KMS-11 (cell line): ENCODE data around the gene COG4.

Experiments
- H2AFZ ChIP-seq: fragments of 200-600 bp; sonication (generic); 2 replicates; pipeline ENCODE4 v1.6.1; 2016; ENCODE audit warnings: antibody characterized with exemption, mixed run types, low read depth
- H3K27ac ChIP-seq: fragments of 200-600 bp; sonication (generic); 2 replicates; pipeline ENCODE4 v1.6.1; 2016; ENCODE audit warnings: mild to moderate bottlenecking, mixed run types
- H3K27me3 ChIP-seq: fragments of 200-600 bp; sonication (generic); 2 replicates; pipeline ENCODE4 v1.6.1; 2017; ENCODE audit warnings: mild to moderate bottlenecking, low read depth, mixed run types, moderate library complexity; ENCODE audit not compliant: insufficient read depth
- H3K36me3 ChIP-seq: fragments of 200-600 bp; sonication (generic); 2 replicates; pipeline ENCODE4 v1.6.1; 2017; ENCODE audit warnings: mild to moderate bottlenecking, mixed run types; ENCODE audit not compliant: insufficient read depth
- H3K4me1 ChIP-seq: fragments of 200-600 bp; sonication (generic); 2 replicates; pipeline ENCODE4 v1.6.1; 2016; ENCODE audit warnings: mild to moderate bottlenecking, low read depth, mixed run types; ENCODE audit not compliant: poor library complexity, severe bottlenecking
- H3K4me2 ChIP-seq: fragments of 200-600 bp; sonication (generic); 2 replicates; pipeline ENCODE4 v1.7.0; 2016; ENCODE audit warnings: mild to moderate bottlenecking, mixed run types
- H3K4me3 ChIP-seq: fragments of 200-600 bp; sonication (generic); IDR thresholded peaks from 2 replicates; pipeline ENCODE4 v1.6.1; 2017; ENCODE audit warnings: low read depth, low read length, mixed read lengths; ENCODE audit not compliant: insufficient read depth
- H3K79me2 ChIP-seq: fragments of 200-600 bp; sonication (generic); 2 replicates; pipeline ENCODE4 v1.6.1; 2016; ENCODE audit warnings: low read depth, mixed run types; ENCODE audit not compliant: insufficient read depth
- H3K9ac ChIP-seq: fragments of 200-600 bp; sonication (generic); 2 replicates; pipeline ENCODE4 v1.6.1; 2016; ENCODE audit warnings: mild to moderate bottlenecking, mixed run types
- H4K20me1 ChIP-seq: fragments of 200-600 bp; sonication (generic); 2 replicates; pipeline ENCODE4 v1.6.1; 2016; ENCODE audit warnings: mild to moderate bottlenecking, mixed run types; ENCODE audit not compliant: insufficient read depth
- TF ChIP-seq, protein P1 (sequence below): fragments of 200-600 bp; sonication (generic); conservative IDR thresholded peaks from 2 replicates; pipeline ENCODE4 v1.6.1; 2017; ENCODE audit warnings: low read depth, mild to moderate bottlenecking, antibody characterized with exemption, low read length, moderate library complexity, mixed read lengths

Gene COG4

DNA sequence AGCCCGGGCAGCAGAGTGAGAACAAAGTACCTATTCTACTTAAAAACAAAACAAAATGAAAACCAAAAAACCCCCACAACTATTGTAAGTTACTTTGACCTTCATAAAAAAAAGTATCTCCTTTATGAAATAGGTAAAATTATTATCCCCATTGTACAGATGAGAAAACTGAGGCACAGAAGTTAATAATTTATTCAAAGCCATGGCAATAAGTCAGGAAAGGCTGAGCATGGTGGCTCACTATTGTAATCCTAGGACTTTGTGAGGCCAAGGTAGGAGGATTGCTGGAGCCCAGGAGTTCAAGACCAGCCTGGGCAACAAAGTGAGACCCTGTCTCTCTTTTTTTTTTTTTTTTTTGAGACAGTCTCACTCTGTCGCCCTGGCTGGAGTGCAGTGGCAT is 38.5 kb downstream of the COG4 start:
- TF ChIP-seq, protein P1, sequence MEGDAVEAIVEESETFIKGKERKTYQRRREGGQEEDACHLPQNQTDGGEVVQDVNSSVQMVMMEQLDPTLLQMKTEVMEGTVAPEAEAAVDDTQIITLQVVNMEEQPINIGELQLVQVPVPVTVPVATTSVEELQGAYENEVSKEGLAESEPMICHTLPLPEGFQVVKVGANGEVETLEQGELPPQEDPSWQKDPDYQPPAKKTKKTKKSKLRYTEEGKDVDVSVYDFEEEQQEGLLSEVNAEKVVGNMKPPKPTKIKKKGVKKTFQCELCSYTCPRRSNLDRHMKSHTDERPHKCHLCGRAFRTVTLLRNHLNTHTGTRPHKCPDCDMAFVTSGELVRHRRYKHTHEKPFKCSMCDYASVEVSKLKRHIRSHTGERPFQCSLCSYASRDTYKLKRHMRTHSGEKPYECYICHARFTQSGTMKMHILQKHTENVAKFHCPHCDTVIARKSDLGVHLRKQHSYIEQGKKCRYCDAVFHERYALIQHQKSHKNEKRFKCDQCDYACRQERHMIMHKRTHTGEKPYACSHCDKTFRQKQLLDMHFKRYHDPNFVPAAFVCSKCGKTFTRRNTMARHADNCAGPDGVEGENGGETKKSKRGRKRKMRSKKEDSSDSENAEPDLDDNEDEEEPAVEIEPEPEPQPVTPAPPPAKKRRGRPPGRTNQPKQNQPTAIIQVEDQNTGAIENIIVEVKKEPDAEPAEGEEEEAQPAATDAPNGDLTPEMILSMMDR: no peak
- H3K4me3 ChIP-seq: no peak overlapping the region
- no peaks in the 10 kb centered on the region for H4K20me1 ChIP-seq
- peaks cover 18% of the 10 kb centered on the region for H3K4me1 ChIP-seq
- H3K4me2 ChIP-seq: no peak overlapping the region
- no peaks in the 10 kb centered on the region for H3K79me2 ChIP-seq
- no peaks in the 10 kb centered on the region for H3K27me3 ChIP-seq
- H2AFZ ChIP-seq: no peak overlapping the region
- no peak overlapping the region for H3K9ac ChIP-seq
- no peaks in the 10 kb centered on the region for H3K36me3 ChIP-seq
- H3K27ac ChIP-seq: no peak overlapping the region

DNA sequence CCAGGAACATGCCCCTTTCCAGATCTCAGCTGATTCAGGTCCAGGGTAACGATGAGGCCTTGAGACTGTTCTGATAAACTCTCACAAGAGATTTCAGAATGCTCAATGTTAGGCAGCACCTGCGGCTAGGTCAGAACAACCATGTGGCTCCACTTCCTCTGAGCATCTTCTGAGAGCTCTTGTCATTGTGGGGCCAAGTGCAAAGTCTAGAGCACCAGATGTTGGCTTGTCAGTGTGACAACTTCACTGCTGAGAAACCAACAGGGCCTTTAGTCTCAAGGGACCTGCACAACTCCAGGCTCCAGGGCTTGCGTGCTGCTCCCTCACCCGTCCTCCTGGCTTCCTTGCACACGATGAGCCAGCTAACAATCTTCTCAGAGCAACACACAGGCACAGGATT is 39.9 kb downstream of the COG4 start:
- Histone ChIP-seq H3K4me2 (no peak overlapping the region; the same call in 1 of the 2 replicates), H3K36me3 (no peaks in the 10 kb centered on the region), H2AFZ (no peak overlapping the region), H3K4me3 (no peak overlapping the region), H3K79me2 (no peaks in the 10 kb centered on the region), H3K27me3 (no peaks in the 10 kb centered on the region), H3K27ac (no peak overlapping the region; the same call in 1 of the 2 replicates), H3K9ac (no peak overlapping the region), H4K20me1 (no peaks in the 10 kb centered on the region), H3K4me1 (peaks cover 21% of the 10 kb centered on the region)
- TF ChIP-seq, protein P1: no peak

DNA sequence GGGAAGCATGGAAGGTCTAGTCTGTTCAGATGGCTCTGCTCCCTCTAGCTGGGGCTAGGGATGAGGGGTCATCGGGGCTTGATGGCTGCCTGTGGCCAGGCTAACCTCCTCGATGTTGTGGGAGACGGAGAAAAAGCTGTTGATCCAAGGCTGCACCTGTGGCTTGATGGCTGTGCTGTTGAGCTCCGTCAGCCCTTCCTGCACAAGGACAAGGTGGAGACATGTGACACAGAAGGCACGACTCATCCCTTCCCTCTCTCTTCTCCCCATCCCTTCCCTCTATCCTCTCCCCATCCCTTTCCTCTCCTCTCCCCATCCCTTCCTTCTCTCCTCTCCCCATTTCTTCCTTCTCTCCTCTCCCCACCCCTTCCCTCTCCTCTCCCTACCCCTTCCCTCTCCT is 40.7 kb downstream of the COG4 start:
- no peaks in the 10 kb centered on the region for H4K20me1 ChIP-seq
- no peak overlapping the region for H3K27ac ChIP-seq
- no peak overlapping the region for H3K9ac ChIP-seq
- no peak overlapping the region for H3K4me2 ChIP-seq
- no peaks in the 10 kb centered on the region for H3K79me2 ChIP-seq
- no peaks in the 10 kb centered on the region for H3K36me3 ChIP-seq
- no peak overlapping the region for H2AFZ ChIP-seq
- TF ChIP-seq, protein P1: no peak
- H3K27me3 ChIP-seq: no peaks in the 10 kb centered on the region
- peaks cover 29% of the 10 kb centered on the region for H3K4me1 ChIP-seq
- H3K4me3 ChIP-seq: no peak overlapping the region

DNA sequence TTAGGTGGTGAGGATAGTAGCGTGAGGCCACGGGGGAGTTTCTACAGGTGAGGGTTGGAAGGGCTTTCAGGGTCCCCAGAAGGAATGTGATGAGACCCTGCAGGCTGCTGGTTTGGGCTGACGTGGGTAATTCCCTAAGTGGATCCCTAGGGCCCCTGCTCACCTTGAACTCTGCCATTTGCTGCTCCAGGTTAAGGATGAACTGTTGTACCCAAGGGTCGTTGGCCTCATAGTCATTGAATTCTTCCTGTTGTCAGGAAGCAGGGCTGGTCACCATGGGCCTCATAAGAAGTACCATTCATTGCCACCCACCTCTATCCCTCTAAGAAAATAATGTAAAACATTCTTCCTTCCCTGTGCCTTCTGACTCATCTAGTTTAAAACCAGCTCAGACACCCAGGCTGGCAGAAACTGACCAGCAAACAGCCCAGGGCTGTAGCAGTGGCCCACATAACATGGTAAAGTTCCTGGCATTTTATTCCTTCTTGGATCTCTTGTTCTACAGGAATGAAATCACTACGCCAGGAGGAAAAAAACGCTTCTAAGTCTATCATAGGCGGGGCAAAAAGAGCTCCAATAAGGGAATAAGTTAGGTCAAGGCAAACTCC is 41.3 kb downstream of the COG4 start:
- no peak overlapping the region for H3K9ac ChIP-seq
- H3K27me3 ChIP-seq: no peaks in the 10 kb centered on the region
- H2AFZ ChIP-seq: no peak overlapping the region
- TF ChIP-seq, protein P1: no peak
- H3K4me2 ChIP-seq: no peak overlapping the region
- no peak overlapping the region for H3K27ac ChIP-seq
- H4K20me1 ChIP-seq: no peaks in the 10 kb centered on the region
- H3K79me2 ChIP-seq: no peaks in the 10 kb centered on the region
- H3K36me3 ChIP-seq: no peaks in the 10 kb centered on the region
- no peak overlapping the region for H3K4me3 ChIP-seq
- peaks cover 34% of the 10 kb centered on the region for H3K4me1 ChIP-seq
